Heart left ventricle (tissue), 16 donors: Measurements from ENCODE around the gene MIA. TPM values are rescaled to one million over a fixed set of nuclear protein-coding genes. Genes with fewer than 3 reads are reported as not detected.

Experiments used
- ATAC-seq, 4 donors: fragments of 200-7000 bp; cut with Tn5 transposase; one replicate each; pipeline ENCODE4 v1.9.1; 2020 to 2022; ENCODE audit warnings: moderate library complexity in 4 of 4, mild to moderate bottlenecking in 3 of 4, moderate number of reproducible peaks in 1 of 4
- DNase-seq, 5 donors: peaks; one replicate each; pipeline ENCODE4 v3.0.0-alpha.2; 2020
- H3K27ac ChIP-seq, 12 donors: fragments of 200-600 bp; sonication (generic) in 4 of 12; one replicate each; pipeline versions ENCODE4 v1.5.0 to v1.8.0; 2016 to 2022; ENCODE audit warnings: mild to moderate bottlenecking in 2 of 12
- H3K27me3 ChIP-seq, 9 donors: fragments of 200-600 bp; sonication (generic) in 2 of 9; one replicate each; pipeline versions ENCODE4 v1.5.1 to v1.8.0; 2016 to 2022; ENCODE audit warnings: mild to moderate bottlenecking in 3 of 9
- H3K36me3 ChIP-seq, 9 donors: fragments of 200-600 bp; sonication (generic) in 2 of 9; one replicate each; pipeline versions ENCODE4 v1.5.0 to v1.8.0; 2018 to 2022; ENCODE audit warnings: mild to moderate bottlenecking in 2 of 9
- H3K4me1 ChIP-seq, 12 donors: fragments of 200-600 bp; sonication (generic) in 4 of 12; one replicate each; pipeline versions ENCODE4 v1.5.0 to v1.8.0; 2016 to 2022; ENCODE audit warnings: mild to moderate bottlenecking in 3 of 12
- H3K4me3 ChIP-seq, 12 donors: fragments of 200-600 bp; sonication (generic) in 4 of 12; one replicate each; pipeline versions ENCODE4 v1.5.0 to v1.8.0; 2017 to 2022; ENCODE audit warnings: mild to moderate bottlenecking in 9 of 12, moderate library complexity in 4 of 12
- H3K9me3 ChIP-seq, 12 donors: fragments of 200-600 bp; sonication (generic) in 4 of 12; one replicate each; pipeline versions ENCODE4 v1.5.0 to v1.8.0; 2016 to 2022; ENCODE audit warnings: mild to moderate bottlenecking in 1 of 12
- CTCF ChIP-seq, 12 donors: fragments of 200-600 bp; sonication (generic) in 4 of 12; IDR thresholded peaks; one replicate each; pipeline versions ENCODE4 v1.5.0 to v1.8.0; 2018 to 2022; ENCODE audit warnings: antibody characterized with exemption in 12 of 12, mild to moderate bottlenecking in 5 of 12
- POLR2A ChIP-seq, 2 donors: fragments of 450-650 bp; IDR thresholded peaks; one replicate each; pipeline ENCODE4 v1.6.1; 2017; ENCODE audit warnings: antibody characterized with exemption in 2 of 2, mild to moderate bottlenecking in 2 of 2, moderate library complexity in 2 of 2
- WGBS, 4 donors: extraction: QIAGEN DNeasy Blood & Tissue Kit in 2 of 4; methylation state at CpG; one replicate each; pipeline versions ENCODE4 v1.1.5 to v1.1.7; 2013 to 2018; 5-methylcytosine and 5-hydroxymethylcytosine counted together
- intact Hi-C, 10 donors: fragments of 100-400 bp; cut with DNase I; formaldehyde crosslinking; loops; one replicate each; pipeline versions ENCODE4 v1.11.1 to v1.14.2; 2022
- polyA plus RNA-seq, 2 donors: library from polyadenylated mRNA; stranded (reverse); fragments of 200-250 nt; gene quantifications; one replicate each; pipeline ENCODE4 v1.2.3, GENCODE V29; 2013
- total RNA-seq, 9 donors: library from RNA; depleted of rRNA in 2 of 9; stranded (reverse); fragments of >200 nt in 2 of 9; fragmentation: NEBNext Ultra II Directional in 3 of 9; extraction: Animal tissue kit (Norgen Biotek cat#: 25700) in 3 of 9; gene quantifications; one replicate each; pipeline versions ENCODE4 v1.1.0 to v1.2.4, GENCODE V29; 2016 to 2023
- donor health status: ischemic (EF 13 %, LVEDD 7.1; RV severe dilation, severe dysfunction).
- donor health status: healthy with polysubstance abuse.
- donor health status: DM: no; HTN: yes; CAD: no.
- donor health status: DM: no; HTN: no; CAD: no.
- donor health status: ischemic (EF 25% LVEDD 6.9; RV normal size, moderate dysfunction).
- donor health status: ischemic (EF 25% LVEDD 5.7; RV mildly dilated, moderate dysfunction).
- donor health status: healthy.
- donor health status: DM: yes; HTN: yes; CAD: no.
- donor health status: ischemic (EF 35%, LVEDD 5.7; RV mildly dilated, moderate dysfunction).
- donor health status: nonischemic (EF 11% LVEDD 7.7; RV severe dilation, severe dysfunction).
- donor health status: DM: yes; HTN: yes; CAD: no.
- donor health status: PGD.
- donor health status: ischemic (EF 29% LVEDD 5.4; RV normal size, mild dysfunction).
- donor health status: nonischemic (EF 23%, LVEDD 6.1; RV moderate dilation, normal function).

The MIA gene
- total and polyA plus RNA-seq, 11 donors, result 0.72 to 3.0 (median 1.0) TPM; not detected in 5

- Histone ChIP-seq H3K4me1 (peaks cover 2 to 72% (median 39%) of the 10 kb centered on the region in 12 donors), H3K27me3 (no peaks in the 10 kb centered on the region)
Measured at GRCh38 chr19:40750874-40751537, 24.3 kb upstream of the MIA start, which contains the start of gene SNRPA. Gene SNRPA (plus strand): TSS chr19:40751203. CDS start chr19:40751409, 206 bp downstream.

GRCh38 chr19:40752257-40752781, 23.0 kb upstream of the MIA start:
- no peaks in the 10 kb centered on the region for H3K27me3 ChIP-seq
- peaks cover 2 to 83% (median 39%) of the 10 kb centered on the region in 12 donors for H3K4me1 ChIP-seq
- H3K4me3 ChIP-seq, result peak overlapping the region in 11 of 12 donors; percentile 38 to 85 (median 71)
- ATAC-seq, result no peak
- peak overlapping the region in 3 of 12 donors; percentile 95 to 100 (median 96) for H3K27ac ChIP-seq
- DNase-seq, result no peak
- no peaks in the 10 kb centered on the region for H3K9me3 ChIP-seq
- intact Hi-C loops, result loop anchor here in 3 of 10 donors (2.0 to 5.0 kb wide), 2 partner anchors 45 to 46 kb away; partner anchors contain the start of gene EGLN2 (in 3 of the 3)
- peaks cover 0 to 26% (median 16%) of the 10 kb centered on the region in 9 donors for H3K36me3 ChIP-seq
- 84 to 89% (median 87%) methylated on average over 12 of the region's 12 CpGs for WGBS, 4 donors
- TF ChIP-seq POLR2A (IDR thresholded peaks at IDR 0.05) (no peak), CTCF (IDR thresholded peaks at IDR 0.05) (no peak)

More at GRCh38 chr19:40750874-40751537, 24.3 kb upstream of the MIA start, which contains the start of gene SNRPA:
- ATAC-seq (peak; percentile 87 to 89 (median 88)), DNase-seq (peak; percentile 96 to 98 (median 97))
- peak; percentile 0 to 67 for TF ChIP-seq POLR2A (IDR thresholded peaks at IDR 0.05)
- TF ChIP-seq CTCF (IDR thresholded peaks at IDR 0.05), result no peak
- no peaks in the 10 kb centered on the region for H3K9me3 ChIP-seq
- WGBS, 4 donors, result 0% methylated on average over 23 to 46 of the region's 46 CpGs
- intact Hi-C loops, result loop anchor here in 7 of 10 donors (1.0 to 5.0 kb wide), 10 partner anchors 26 to 68 kb away; partner anchors contain the start of genes EGLN2 (in 4 of the 7), COQ8B (in 2 of the 7), ITPKC (in 2 of the 7) and RAB4B (in 2 of the 7)
- H3K36me3 ChIP-seq, result peaks cover 0 to 14% (median 4%) of the 10 kb centered on the region in 9 donors
- H3K4me3 ChIP-seq, result peak within 1 kb of the TSS; percentile 38 to 85 (median 71)
- H3K27ac ChIP-seq, result peak within 1 kb of the TSS; percentile 90 to 100 (median 96)

GRCh38 chr19:40754611-40755247, 20.6 kb upstream of the MIA start:
- H3K4me3 ChIP-seq, result peak overlapping the region in 1 of 12 donors; percentile 44
- DNase-seq, result no peak
- peak overlapping the region in 1 of 12 donors; percentile 85 for H3K27ac ChIP-seq
- intact Hi-C loops, result loop anchor here in 3 of 10 donors (5.0 kb wide), 2 partner anchors 43 to 63 kb away; partner anchors contain the start of gene EGLN2 (in 2 of the 3)
- H3K4me1 ChIP-seq, result peaks cover 0 to 61% (median 31%) of the 10 kb centered on the region in 12 donors
- H3K27me3 ChIP-seq, result no peaks in the 10 kb centered on the region
- H3K36me3 ChIP-seq, result peaks cover 0 to 50% (median 40%) of the 10 kb centered on the region in 9 donors
- no peak for TF ChIP-seq POLR2A (IDR thresholded peaks at IDR 0.05)
- no peak for TF ChIP-seq CTCF (IDR thresholded peaks at IDR 0.05)
- no peaks in the 10 kb centered on the region for H3K9me3 ChIP-seq
- WGBS, 4 donors, result 83 to 87% (median 86%) methylated on average over 9 of the region's 9 CpGs
- no peak for ATAC-seq
